Fibroblast of lung (primary cell): ENCODE data around the gene SLC38A6. TPM values are rescaled to one million over a fixed set of nuclear protein-coding genes. Genes with fewer than 3 reads are reported as not detected.
A peak's percentile ranks its signal among the peaks of the same experiment; 100 is the strongest.

Experiments used
- DNase-seq, 2 donors: peaks; one replicate each; pipeline versions ENCODE4 v3.0.0 to v3.0.0-alpha.2; 2010; ENCODE audit warnings: low read depth in 2 of 2
- H2AFZ ChIP-seq: 2 replicates; pipeline ENCODE4 v1.5.1; 2012; ENCODE audit warnings: low read length, control low read depth, inconsistent platforms
- H3K27ac ChIP-seq: 2 replicates; pipeline ENCODE4 v1.5.1; 2011; ENCODE audit warnings: low read length, control low read depth; ENCODE audit not compliant: insufficient read depth
- H3K27me3 ChIP-seq: 2 replicates; pipeline ENCODE4 v1.5.1; 2011; ENCODE audit warnings: mild to moderate bottlenecking, low read length; ENCODE audit not compliant: control insufficient read depth, insufficient read depth
- H3K36me3 ChIP-seq: 2 replicates; pipeline ENCODE4 v1.5.1; 2011; ENCODE audit warnings: low read length; ENCODE audit not compliant: control insufficient read depth, insufficient read depth
- H3K4me1 ChIP-seq: 2 replicates; pipeline ENCODE4 v1.5.1; 2011; ENCODE audit warnings: low read length; ENCODE audit not compliant: control insufficient read depth, insufficient read depth; ENCODE audit errors: extremely low read depth
- H3K4me2 ChIP-seq: 2 replicates; pipeline ENCODE4 v1.5.1; 2011; ENCODE audit warnings: low read length, control low read depth; ENCODE audit not compliant: insufficient read depth; ENCODE audit errors: extremely low read depth
- H3K4me3 ChIP-seq, 4 experiments: fragments of 200-600 bp in 1 of 4; sonication (generic) in 1 of 4; replicated peaks in 1 of 4; 2 replicates each; pipeline ENCODE4 v1.5.1; 2011 to 2016; ENCODE audit warnings: low read length in 4 of 4, low read depth in 3 of 4, mild to moderate bottlenecking in 3 of 4, control low read depth in 2 of 4, inconsistent platforms in 1 of 4, mixed read lengths in 1 of 4; ENCODE audit not compliant: insufficient read depth in 1 of 4; ENCODE audit errors: control extremely low read depth in 1 of 4
- H3K79me2 ChIP-seq: 2 replicates; pipeline ENCODE4 v1.5.1; 2012; ENCODE audit warnings: mild to moderate bottlenecking, low read length, inconsistent platforms; ENCODE audit not compliant: control insufficient read depth, insufficient read depth
- H3K9ac ChIP-seq: 2 replicates; pipeline ENCODE4 v1.5.1; 2011; ENCODE audit warnings: mild to moderate bottlenecking, low read length, control low read depth; ENCODE audit not compliant: insufficient read depth
- H3K9me3 ChIP-seq: 2 replicates; pipeline ENCODE4 v1.5.1; 2012; ENCODE audit warnings: low read depth, low read length; ENCODE audit not compliant: control insufficient read depth, insufficient read depth
- H4K20me1 ChIP-seq: 2 replicates; pipeline ENCODE4 v1.5.1; 2011; ENCODE audit warnings: low read length; ENCODE audit not compliant: control insufficient read depth, insufficient read depth; ENCODE audit errors: extremely low read depth
- EZH2 ChIP-seq: IDR thresholded peaks from 2 replicates; pipeline ENCODE4 v1.5.1; 2012; ENCODE audit warnings: low read length, control low read depth, mild to moderate bottlenecking; ENCODE audit errors: missing control alignments
- polyA plus RNA-seq, 2 donors: library from polyadenylated mRNA; depleted of rRNA in 1 of 2; stranded (reverse) in 1 of 2; unstranded in 1 of 2; fragments of >200 nt; gene quantifications; 2 replicates each; pipeline ENCODE4 v1.2.1, GENCODE V29; 2011 to 2012; ENCODE audit warnings: missing spikeins in 1 of 2
- total RNA-seq: library from RNA; depleted of rRNA; stranded (reverse); fragments of >200 nt; gene quantifications from 2 replicates; pipeline ENCODE4 v1.2.1, GENCODE V29; 2014
- TF ChIP-seq, protein P1 (sequence below), 2 donors: IDR thresholded peaks in 1 of 2; conservative IDR thresholded peaks in 1 of 2; 1 replicate in 1 of 2; 2 replicates in 1 of 2; pipeline ENCODE4 v1.5.1; 2011 to 2012; ENCODE audit warnings: low read length in 2 of 2, control low read depth in 1 of 2, inconsistent platforms in 1 of 2, low read depth in 1 of 2, mild to moderate bottlenecking in 1 of 2

SLC38A6 gene
- total and polyA plus RNA-seq, 2 donors (not counting 1 experiment from before 2014, with no cell fraction given), result 39.8 to 93.3 TPM

DNA sequence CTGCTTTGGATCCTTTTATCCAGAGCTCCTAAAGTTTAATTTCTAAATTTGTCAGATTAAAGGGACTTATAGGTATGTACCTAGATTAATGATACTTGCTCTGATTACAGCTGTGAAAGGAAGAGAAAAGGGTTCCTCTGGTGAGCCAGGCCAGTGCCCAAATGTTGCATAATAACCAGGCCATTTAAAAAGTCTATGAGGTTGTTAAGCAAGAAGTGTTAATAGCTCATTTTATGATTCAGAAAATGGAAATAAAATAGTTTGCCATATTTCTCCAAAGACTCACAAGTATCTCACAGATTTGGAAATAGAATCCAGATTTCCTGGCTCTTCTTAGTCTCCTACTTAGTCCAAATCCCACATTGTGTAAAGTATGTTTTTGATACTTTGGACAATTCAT is 67.6 kb downstream of the SLC38A6 start:
- Histone ChIP-seq H3K36me3 (no peaks in the 10 kb centered on the region), H3K9me3 (no peaks in the 10 kb centered on the region), H3K4me3 (no peak overlapping the region), H3K79me2 (no peaks in the 10 kb centered on the region), H3K27me3 (no peaks in the 10 kb centered on the region), H3K9ac (no peak overlapping the region), H4K20me1 (no peaks in the 10 kb centered on the region), H2AFZ (no peak overlapping the region), H3K4me1 (no peaks in the 10 kb centered on the region), H3K27ac (no peak overlapping the region), H3K4me2 (no peak overlapping the region)
- no peak for DNase-seq
- TF ChIP-seq, protein P1, sequence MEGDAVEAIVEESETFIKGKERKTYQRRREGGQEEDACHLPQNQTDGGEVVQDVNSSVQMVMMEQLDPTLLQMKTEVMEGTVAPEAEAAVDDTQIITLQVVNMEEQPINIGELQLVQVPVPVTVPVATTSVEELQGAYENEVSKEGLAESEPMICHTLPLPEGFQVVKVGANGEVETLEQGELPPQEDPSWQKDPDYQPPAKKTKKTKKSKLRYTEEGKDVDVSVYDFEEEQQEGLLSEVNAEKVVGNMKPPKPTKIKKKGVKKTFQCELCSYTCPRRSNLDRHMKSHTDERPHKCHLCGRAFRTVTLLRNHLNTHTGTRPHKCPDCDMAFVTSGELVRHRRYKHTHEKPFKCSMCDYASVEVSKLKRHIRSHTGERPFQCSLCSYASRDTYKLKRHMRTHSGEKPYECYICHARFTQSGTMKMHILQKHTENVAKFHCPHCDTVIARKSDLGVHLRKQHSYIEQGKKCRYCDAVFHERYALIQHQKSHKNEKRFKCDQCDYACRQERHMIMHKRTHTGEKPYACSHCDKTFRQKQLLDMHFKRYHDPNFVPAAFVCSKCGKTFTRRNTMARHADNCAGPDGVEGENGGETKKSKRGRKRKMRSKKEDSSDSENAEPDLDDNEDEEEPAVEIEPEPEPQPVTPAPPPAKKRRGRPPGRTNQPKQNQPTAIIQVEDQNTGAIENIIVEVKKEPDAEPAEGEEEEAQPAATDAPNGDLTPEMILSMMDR (conservative IDR thresholded peaks at IDR 0.05 in 1 of 2, IDR thresholded peaks at IDR 0.05 in 1 of 2; ENCODE audit: low read depth in 1 of 2, low read length in 2 of 2), result no peak

DNA sequence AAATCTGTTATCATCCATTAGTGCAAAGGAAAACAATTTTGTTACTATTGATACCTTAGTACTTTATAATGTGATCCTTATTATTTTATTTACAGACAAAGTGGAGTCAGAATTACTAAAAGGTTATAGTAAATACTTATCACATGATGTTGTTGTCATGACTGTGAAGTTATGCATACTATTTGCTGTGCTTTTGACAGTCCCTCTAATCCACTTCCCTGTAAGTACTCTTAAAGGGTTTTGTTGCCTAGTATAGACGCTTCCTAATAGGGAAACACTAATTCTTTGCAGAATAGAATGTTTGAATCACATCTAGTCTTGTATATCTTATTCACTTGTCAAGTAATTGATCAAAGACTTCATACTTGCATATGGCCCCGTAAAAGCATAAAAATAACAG is 69.4 kb downstream of the SLC38A6 start:
- Histone ChIP-seq H3K27ac (no peak overlapping the region), H3K79me2 (no peaks in the 10 kb centered on the region), H2AFZ (no peak overlapping the region), H3K9ac (no peak overlapping the region), H3K9me3 (no peaks in the 10 kb centered on the region), H4K20me1 (no peaks in the 10 kb centered on the region), H3K4me3 (no peak overlapping the region), H3K36me3 (no peaks in the 10 kb centered on the region), H3K4me2 (no peak overlapping the region), H3K4me1 (no peaks in the 10 kb centered on the region), H3K27me3 (no peaks in the 10 kb centered on the region)
- TF ChIP-seq EZH2, result no peak
- TF ChIP-seq, protein P1 (conservative IDR thresholded peaks at IDR 0.05 in 1 of 2, IDR thresholded peaks at IDR 0.05 in 1 of 2; ENCODE audit: low read depth in 1 of 2, low read length in 2 of 2), result no peak
- no peak for DNase-seq

DNA sequence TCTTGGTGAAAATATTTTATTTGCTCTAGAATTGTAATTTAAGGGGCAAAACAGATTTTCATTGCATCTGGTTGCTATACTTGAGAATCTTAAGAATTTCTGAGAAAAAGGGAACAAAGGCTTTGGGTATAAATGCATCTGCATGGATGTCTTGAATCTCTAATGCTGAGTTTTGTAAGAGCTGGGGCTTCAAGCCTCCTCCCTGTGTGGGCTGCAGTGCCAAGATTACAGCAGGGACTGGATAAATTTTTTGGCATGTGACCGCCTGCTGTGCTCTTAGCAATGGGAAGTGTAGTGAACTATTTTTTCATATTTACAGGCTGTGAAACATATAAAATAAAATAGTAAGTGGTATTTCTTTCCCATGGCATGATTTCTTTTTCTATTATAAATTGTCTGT is 70.0 kb downstream of the SLC38A6 start:
- Histone ChIP-seq H3K4me2 (no peak overlapping the region), H4K20me1 (no peaks in the 10 kb centered on the region), H3K9ac (no peak overlapping the region), H2AFZ (no peak overlapping the region), H3K4me1 (no peaks in the 10 kb centered on the region), H3K9me3 (no peaks in the 10 kb centered on the region), H3K27ac (no peak overlapping the region), H3K4me3 (no peak overlapping the region), H3K36me3 (no peaks in the 10 kb centered on the region), H3K27me3 (no peaks in the 10 kb centered on the region), H3K79me2 (no peaks in the 10 kb centered on the region)
- TF ChIP-seq, protein P1 (conservative IDR thresholded peaks at IDR 0.05 in 1 of 2, IDR thresholded peaks at IDR 0.05 in 1 of 2; ENCODE audit: low read depth in 1 of 2, low read length in 2 of 2), result no peak
- TF ChIP-seq EZH2, result no peak
- DNase-seq, result peak; percentile 17 to 68
